OCI-LY7 (cell line): ENCODE results near the gene PHKG2. TPM values are rescaled to one million over a fixed set of nuclear protein-coding genes. Genes with fewer than 3 reads are reported as not detected.

Experiments used
- BruUV-seq: library from RNA; stranded (reverse); fragments of 400-500 nt; replicated peaks from 2 replicates; lab custom pipeline; 2021; lab: Mats Ljungman, UMichigan
- CTCF ChIA-PET: fragments of 300-600 bp; sonication (Branson Sonifier 250); formaldehyde crosslinking; loops from one replicate; lab custom pipeline; 2022; ENCODE audit warnings: antibody characterized with exemption; ENCODE audit not compliant: unreplicated experiment; lab: Charles Lee
- POLR2A ChIA-PET: fragments of 300-600 bp; sonication (Branson Sonifier 250); formaldehyde crosslinking; loops from one replicate; lab custom pipeline; 2022; ENCODE audit warnings: antibody characterized with exemption; lab: Charles Lee
- DNase-seq: peaks from one replicate; pipeline ENCODE4 v3.0.0-alpha.2; 2015; ENCODE audit warnings: low spot score
- H2AFZ ChIP-seq: fragments of 200-600 bp; sonication (generic), shearing (Covaris generic); 2 replicates; pipeline ENCODE4 v1.6.1; 2014; ENCODE audit warnings: mild to moderate bottlenecking, antibody characterized with exemption, low read length, moderate library complexity
- H3K27ac ChIP-seq: fragments of 200-600 bp; sonication (generic); 2 replicates; pipeline ENCODE4 v1.5.1; 2014; ENCODE audit warnings: mixed run types, low read depth, mild to moderate bottlenecking, moderate library complexity, low read length, inconsistent platforms; ENCODE audit not compliant: poor library complexity, severe bottlenecking
- H3K36me3 ChIP-seq: fragments of 200-600 bp; sonication (generic); 2 replicates; pipeline ENCODE4 v1.6.1; 2014; ENCODE audit warnings: mild to moderate bottlenecking, antibody characterized with exemption, low read length, moderate library complexity, mixed read lengths; ENCODE audit not compliant: insufficient read depth
- H3K4me1 ChIP-seq: fragments of 200-600 bp; sonication (generic); 2 replicates; pipeline ENCODE4 v1.5.1; 2014; ENCODE audit warnings: mild to moderate bottlenecking, low read length; ENCODE audit not compliant: insufficient read depth, poor library complexity, severe bottlenecking
- H3K4me2 ChIP-seq: fragments of 200-600 bp; sonication (generic); 2 replicates; pipeline ENCODE4 v1.6.1; 2014; ENCODE audit warnings: mild to moderate bottlenecking, low read length
- H3K4me3 ChIP-seq: fragments of 200-600 bp; sonication (generic); 2 replicates; pipeline ENCODE4 v1.5.1; 2014; ENCODE audit warnings: mild to moderate bottlenecking, low read depth, low read length; ENCODE audit not compliant: poor library complexity, severe bottlenecking
- H3K79me2 ChIP-seq: fragments of 200-600 bp; sonication (generic); 2 replicates; pipeline ENCODE4 v1.6.1; 2016; ENCODE audit warnings: low read depth, mild to moderate bottlenecking, low read length, moderate library complexity, mixed read lengths; ENCODE audit not compliant: insufficient read depth
- H3K9me2 ChIP-seq: fragments of 200-600 bp; sonication (generic); 2 replicates; pipeline ENCODE4 v1.6.1; 2016; ENCODE audit warnings: mild to moderate bottlenecking, low read length, mixed read lengths; ENCODE audit not compliant: insufficient read depth
- H3K9me3 ChIP-seq: fragments of 200-600 bp; sonication (generic); 2 replicates; pipeline ENCODE4 v1.6.1; 2014; ENCODE audit warnings: mild to moderate bottlenecking, mixed run types, low read length, mixed read lengths
- H4K20me1 ChIP-seq: fragments of 200-600 bp; sonication (generic); 2 replicates; pipeline ENCODE4 v1.6.1; 2014; ENCODE audit warnings: mild to moderate bottlenecking, antibody characterized with exemption, low read length, moderate library complexity, mixed read lengths; ENCODE audit not compliant: insufficient read depth
- CTCF ChIP-seq: fragments of 200-600 bp; sonication (generic); conservative IDR thresholded peaks from 2 replicates; pipeline ENCODE4 v1.5.1; 2014; ENCODE audit warnings: mild to moderate bottlenecking, antibody characterized with exemption, low read length, moderate library complexity, mixed read lengths
- EZH2phosphoT487 ChIP-seq: fragments of 200-600 bp; sonication (generic); IDR thresholded peaks from 2 replicates; pipeline ENCODE4 v1.6.1; 2018; ENCODE audit warnings: low read depth, borderline replicate concordance, mild to moderate bottlenecking, mixed run types, antibody characterized with exemption, low read length, moderate library complexity, mixed read lengths
- intact Hi-C: fragments of 100-400 bp; cut with micrococcal nuclease; formaldehyde crosslinking; loops from one replicate; pipeline ENCODE4 v1.10.0; 2022; ENCODE audit not compliant: unreplicated experiment
- total RNA-seq, 2 experiments: library from RNA; depleted of rRNA in 1 of 2; stranded (reverse); fragments of >200 nt in 1 of 2; shearing (Covaris generic) in 1 of 2; gene quantifications; 2 replicates each; pipeline ENCODE4 v1.2.3, GENCODE V29; 2014 to 2022

The PHKG2 gene
- total RNA-seq, 2 experiments from 2014 or later = 40.5 to 41.9 TPM

GRCh38 chr16:30703971-30704370 lies 44.3 kb upstream of the PHKG2 start:
- no TSS peak for BruUV-seq
- POLR2A ChIA-PET = interaction anchor here (0.5 kb wide), 1 partner anchor 14 kb away, joined by 3 read pairs; no protein-coding TSS in a partner anchor

GRCh38 chr16:30706046-30706445 lies 42.2 kb upstream of the PHKG2 start:
- Histone ChIP-seq H3K36me3 (peaks cover 96% of the 10 kb centered on the region), H3K4me3 (no peak overlapping the region), H3K4me2 (no peak overlapping the region), H3K27ac (no peak overlapping the region), H3K4me1 (no peaks in the 10 kb centered on the region), H3K79me2 (peaks cover 7% of the 10 kb centered on the region), H4K20me1 (no peaks in the 10 kb centered on the region), H2AFZ (no peak overlapping the region), H3K9me3 (no peaks in the 10 kb centered on the region), H3K9me2 (no peaks in the 10 kb centered on the region)
- TF ChIP-seq EZH2phosphoT487 = no peak
- no peak for TF ChIP-seq CTCF
- intact Hi-C loops = no loop called here
- no peak for DNase-seq
- CTCF ChIA-PET = no interaction called here
- no TSS peak for BruUV-seq
- POLR2A ChIA-PET = interaction anchor here (1.0 kb wide), 1 partner anchor 9 kb away, joined by 3 read pairs; no protein-coding TSS in a partner anchor

More at GRCh38 chr16:30703971-30704370, 44.3 kb upstream of the PHKG2 start:
- Histone ChIP-seq H3K79me2 (peaks cover 28% of the 10 kb centered on the region), H3K27ac (no peak overlapping the region), H2AFZ (no peak overlapping the region), H3K36me3 (peaks cover 93% of the 10 kb centered on the region), H3K9me2 (no peaks in the 10 kb centered on the region), H3K9me3 (no peaks in the 10 kb centered on the region), H3K4me1 (peaks cover 14% of the 10 kb centered on the region), H3K4me3 (no peak overlapping the region), H3K4me2 (no peak overlapping the region), H4K20me1 (no peaks in the 10 kb centered on the region; the same call in 1 of the 2 replicates)
- no peak for DNase-seq
- intact Hi-C loops = no loop called here
- CTCF ChIA-PET = no interaction called here
- TF ChIP-seq EZH2phosphoT487 (no peak), CTCF (no peak)

GRCh38 chr16:30710971-30711370 lies 37.3 kb upstream of the PHKG2 start:
- Histone ChIP-seq H3K4me2 (no peak overlapping the region), H3K9me3 (no peaks in the 10 kb centered on the region), H3K9me2 (no peaks in the 10 kb centered on the region), H2AFZ (no peak overlapping the region), H3K4me3 (no peak overlapping the region), H4K20me1 (no peaks in the 10 kb centered on the region), H3K4me1 (no peaks in the 10 kb centered on the region), H3K27ac (no peak overlapping the region), H3K79me2 (no peaks in the 10 kb centered on the region), H3K36me3 (peaks cover 95% of the 10 kb centered on the region)
- ChIA-PET POLR2A (interaction anchor here (0.5 kb wide), 1 partner anchor 20 kb away, joined by 3 read pairs; no protein-coding TSS in a partner anchor), CTCF (interaction anchor here (0.5 kb wide), 1 partner anchor 17 kb away, joined by 3 read pairs; no protein-coding TSS in a partner anchor)
- DNase-seq = no peak
- no TSS peak for BruUV-seq
- intact Hi-C loops = no loop called here
- TF ChIP-seq EZH2phosphoT487 (no peak), CTCF (no peak)
